Hematopoietic multipotent progenitor cell (in vitro differentiated cells): ENCODE results near the gene GMDS. TPM values are rescaled to one million over a fixed set of nuclear protein-coding genes. Genes with fewer than 3 reads are reported as not detected.

Experiments used
- DNase-seq, 3 donors: peaks; one replicate each; pipeline ENCODE4 v3.0.0-alpha.2; 2011 to 2015; ENCODE audit warnings: low read depth in 2 of 3, low spot score in 2 of 3
- total RNA-seq: library from RNA; depleted of rRNA; stranded (reverse); fragments of >200 nt; gene quantifications from one replicate; pipeline ENCODE4 v1.2.3, GENCODE V29; 2012

Gene GMDS
- total RNA-seq, 1 donor: 12.7 TPM

DNA sequence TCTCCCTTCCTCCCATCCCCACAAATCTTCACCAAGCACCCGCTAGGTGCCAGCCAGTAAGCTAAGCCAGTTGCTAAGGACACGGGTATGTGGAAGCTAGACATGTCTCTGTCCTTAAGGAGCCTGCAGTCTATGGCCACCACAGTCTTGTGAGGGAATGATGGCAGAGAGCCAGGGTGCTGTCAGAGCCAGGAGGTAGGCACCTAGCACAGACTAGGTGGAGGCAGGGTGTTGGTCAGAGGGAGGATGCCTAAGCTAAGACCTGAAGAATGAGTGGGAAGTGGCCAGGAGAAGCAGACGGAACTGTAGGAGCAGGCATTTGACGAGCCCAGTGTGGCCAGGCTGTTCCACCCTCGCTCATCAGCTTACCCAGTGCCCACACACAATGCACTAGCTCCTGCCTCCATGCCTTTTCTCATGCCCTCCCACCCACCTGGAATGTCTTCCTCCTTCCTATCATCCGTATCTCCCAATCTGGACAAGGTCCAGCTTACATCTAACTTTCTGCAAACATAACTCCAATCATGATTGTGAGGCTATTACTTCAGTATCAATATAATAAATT, 510.1 kb downstream of the GMDS start:
- DNase-seq: no peak

DNA sequence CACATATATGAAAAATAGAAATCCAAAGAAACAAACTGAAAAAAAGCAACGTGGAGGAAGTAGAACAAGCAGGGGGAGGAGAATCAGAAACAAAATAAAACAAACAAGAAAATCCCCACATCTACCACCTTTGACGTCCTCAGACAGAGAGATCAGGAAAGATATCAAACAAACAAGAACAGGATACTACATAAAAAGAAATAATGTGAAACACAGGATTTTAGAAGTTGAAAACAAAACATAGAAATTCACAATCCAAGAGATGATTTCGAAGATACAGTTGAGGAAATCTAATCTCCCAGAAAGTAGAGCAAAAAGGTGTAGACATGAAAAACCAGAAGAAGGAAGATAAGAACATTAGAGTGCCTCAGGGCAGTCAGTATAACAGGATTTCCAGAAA, 514.5 kb downstream of the GMDS start:
- DNase-seq: no peak

GRCh38 chr6:1729750-1730140, 515.7 kb downstream of the GMDS start:
- DNase-seq: no peak

DNA sequence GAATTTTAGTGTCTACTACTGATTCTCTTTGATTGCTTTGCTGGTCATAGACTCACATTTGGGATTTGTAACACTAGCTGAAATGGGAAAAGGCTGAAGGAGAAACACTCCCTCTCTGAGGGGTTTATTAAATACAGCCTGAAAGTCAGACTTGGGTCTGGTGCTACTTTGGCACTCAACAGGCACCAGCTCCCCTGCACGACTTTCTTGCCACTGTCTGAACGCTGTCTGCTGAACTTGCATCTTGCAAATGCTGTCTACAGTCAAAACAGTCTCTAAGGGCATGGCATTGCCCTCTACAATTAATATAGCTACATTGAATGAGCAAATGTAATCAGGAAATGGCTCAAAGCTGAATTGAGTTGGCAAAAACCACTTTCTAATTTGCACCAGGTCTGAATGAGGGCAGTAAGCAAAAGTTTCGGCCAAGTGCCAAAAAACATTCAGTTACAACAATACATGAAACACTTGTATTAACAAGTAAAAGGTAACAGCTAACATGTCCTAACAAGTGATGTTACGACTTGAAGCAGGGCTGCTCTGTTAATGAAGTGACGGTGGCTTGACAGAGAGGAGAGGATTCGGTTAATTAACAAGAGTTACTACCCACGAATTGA, 516.2 kb downstream of the GMDS start:
- DNase-seq: no peak

GRCh38 chr6:1726341-1726768, 519.0 kb downstream of the GMDS start:
- DNase-seq: no peak

DNA sequence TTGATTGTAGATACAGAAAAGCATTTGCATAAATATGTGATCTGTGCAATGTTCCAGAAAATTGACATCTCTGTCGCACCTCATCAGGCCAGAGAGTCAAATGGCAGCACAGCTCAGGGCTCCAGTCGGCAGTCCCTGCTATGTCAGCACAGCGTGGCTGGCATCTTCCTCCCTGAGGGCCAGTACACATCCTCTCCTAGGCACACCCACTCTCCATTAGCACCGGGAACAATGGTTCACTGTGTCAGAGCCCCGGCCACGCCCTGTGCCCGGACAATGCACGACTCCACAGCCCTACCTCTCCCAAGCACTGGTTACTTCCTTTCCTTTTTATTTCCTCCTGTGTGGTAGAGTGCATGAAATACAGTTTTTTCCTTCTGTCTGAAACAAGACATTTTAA, 520.8 kb downstream of the GMDS start:
- DNase-seq: no peak

DNA sequence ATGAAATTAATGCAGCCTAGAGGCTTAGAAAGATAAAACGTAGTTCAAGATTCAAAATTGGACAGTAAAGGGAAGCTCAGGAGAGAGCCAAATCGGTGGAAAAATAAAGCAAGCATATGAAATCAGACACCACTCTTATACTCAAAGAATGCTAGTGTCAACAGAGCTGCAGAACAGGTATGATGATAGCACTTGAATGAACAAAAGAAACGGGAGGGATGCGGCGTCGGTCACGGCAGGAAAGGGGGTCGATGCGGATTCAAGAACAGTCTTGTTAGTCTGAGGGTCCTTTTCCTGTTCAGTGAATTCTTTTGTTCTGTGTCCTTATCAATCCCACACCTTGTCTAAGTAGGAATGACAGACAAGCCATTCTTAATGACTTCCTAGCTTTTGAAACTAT, 521.3 kb downstream of the GMDS start:
- DNase-seq: no peak

GRCh38 chr6:1722801-1723200, 522.6 kb downstream of the GMDS start:
- no peak for DNase-seq

GRCh38 chr6:1720620-1721322, 524.6 kb downstream of the GMDS start:
- no peak for DNase-seq

DNA sequence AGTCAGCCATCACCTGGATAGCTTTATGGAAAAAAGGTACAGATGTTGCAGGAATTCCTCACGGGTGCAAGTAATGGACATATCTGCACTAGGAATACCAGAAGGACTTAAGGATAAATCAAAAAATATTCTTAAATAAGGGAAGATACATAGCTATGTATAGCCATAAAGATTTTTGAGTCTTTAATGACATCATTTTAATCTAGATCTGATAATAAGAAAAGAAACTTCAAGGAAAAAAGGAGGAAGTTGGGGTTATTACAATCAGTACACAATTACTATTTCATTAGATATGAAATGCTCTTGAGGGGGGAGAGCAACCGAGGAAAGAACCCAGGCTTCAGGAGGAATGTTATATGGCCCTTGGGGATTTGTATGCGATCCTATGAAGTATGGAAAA, 525.5 kb downstream of the GMDS start:
- no peak for DNase-seq

- DNase-seq: no peak
These were observed 528.5 kb downstream of the GMDS start for GRCh38 chr6:1716868-1717267.

- no peak for DNase-seq
These were observed 529.0 kb downstream of the GMDS start for GRCh38 chr6:1716396-1716795.

DNA sequence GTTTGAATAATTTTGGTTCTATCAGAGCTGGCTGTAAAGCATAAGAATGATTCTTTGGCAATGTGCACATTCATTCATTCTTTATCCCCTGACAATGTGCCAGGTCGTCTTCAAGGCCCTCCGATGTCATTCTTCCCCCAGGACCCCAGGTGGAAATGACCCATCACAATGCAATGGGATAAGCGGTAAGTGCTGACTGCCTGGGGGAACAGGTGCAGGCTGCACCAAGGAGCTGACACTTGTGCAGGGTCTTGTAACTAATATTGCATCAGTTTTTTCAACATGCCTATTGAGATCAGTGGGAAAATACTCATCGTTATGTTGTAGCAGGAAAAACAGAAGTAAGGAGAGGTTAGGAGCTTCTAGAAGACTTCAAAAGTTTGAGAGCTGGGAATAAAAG, 530.1 kb downstream of the GMDS start:
- DNase-seq: no peak

DNA sequence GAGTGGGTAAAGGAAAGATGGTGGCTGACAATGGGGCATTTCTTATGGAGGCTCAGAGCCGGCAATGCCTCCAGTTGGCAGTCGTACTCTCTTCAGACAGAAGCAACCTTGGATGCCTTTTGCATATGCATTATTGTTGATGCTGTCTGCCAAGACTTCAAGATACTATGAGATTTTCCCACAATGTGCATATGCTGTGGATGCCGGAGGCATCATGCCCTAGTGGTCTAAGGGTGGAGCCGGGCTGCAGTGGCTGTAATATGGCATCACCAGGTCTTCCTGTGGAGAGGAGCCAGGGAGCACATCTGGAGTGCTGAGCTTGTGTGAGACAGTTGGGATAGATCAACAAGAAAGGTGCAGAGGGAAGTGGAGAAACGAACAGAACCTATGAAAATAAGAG, 530.8 kb downstream of the GMDS start:
- DNase-seq: no peak

DNA sequence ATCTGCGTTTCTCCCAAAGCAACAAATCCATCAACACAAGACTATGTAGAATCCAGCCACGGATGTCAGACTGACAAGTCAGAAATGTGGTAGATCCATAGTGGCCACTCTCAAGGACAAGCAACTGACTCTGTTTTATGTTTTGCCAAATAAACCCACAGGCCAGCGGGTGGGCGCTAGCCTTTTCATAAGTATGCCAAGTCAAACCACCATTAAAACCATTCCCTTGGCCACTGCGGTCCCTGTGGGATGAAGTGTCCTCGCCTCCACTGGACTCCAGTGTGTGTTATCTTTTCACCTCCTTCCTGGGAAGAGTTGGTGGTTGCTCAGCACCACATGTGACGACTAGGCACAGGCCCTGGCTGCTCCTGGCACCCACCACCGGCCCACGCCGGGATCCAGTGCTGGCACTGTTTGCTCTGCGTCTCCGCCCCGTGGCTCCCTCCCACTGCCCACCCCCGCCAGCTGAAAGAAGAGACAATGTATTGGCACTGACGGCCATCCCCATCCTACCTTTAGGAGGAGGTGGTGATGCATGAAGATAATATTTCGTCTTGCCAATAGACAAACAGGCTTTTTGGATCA, 532.3 kb downstream of the GMDS start:
- no peak for DNase-seq

GRCh38 chr6:1712451-1712850, 533.0 kb downstream of the GMDS start:
- no peak for DNase-seq

DNA sequence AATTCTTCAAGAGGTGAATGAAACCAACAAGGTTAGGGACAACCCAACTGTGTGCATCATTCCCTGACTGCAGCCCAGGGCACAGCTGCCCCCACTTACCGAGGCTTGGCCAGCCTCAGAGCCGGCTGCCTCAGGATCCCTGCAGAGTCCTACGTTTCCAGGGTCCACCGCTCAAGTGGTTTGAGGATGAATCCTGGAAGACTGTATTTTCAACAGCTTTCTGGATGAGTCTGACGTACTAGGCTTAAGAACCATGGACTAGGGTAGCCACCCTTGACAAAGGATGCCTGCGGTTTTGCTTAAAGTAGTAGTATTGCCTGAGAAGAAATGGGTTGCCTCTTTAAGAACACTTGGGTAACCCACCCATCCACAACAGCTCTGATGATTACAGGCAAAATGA, 534.3 kb downstream of the GMDS start:
- DNase-seq: no peak

GRCh38 chr6:1709234-1709641, 536.2 kb downstream of the GMDS start:
- no peak for DNase-seq

DNA sequence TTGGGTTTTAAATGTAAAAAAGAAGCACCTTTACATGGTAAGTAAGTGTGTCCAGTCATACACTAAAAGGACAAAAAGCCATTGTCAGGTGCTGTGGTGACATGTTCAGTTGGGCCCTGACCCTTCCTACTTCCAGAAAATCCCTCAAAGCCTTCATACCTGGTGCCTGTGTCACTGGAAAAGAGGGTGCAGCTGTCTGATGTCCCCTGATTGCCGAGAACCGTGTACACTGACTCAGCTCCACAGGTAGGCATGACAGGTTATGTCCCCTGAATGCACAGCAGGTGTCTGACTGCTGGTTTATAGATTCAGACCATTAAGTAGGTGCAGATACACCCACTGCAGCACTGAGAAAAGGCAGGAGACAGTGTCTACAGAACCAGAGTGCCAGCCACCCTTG, 536.6 kb downstream of the GMDS start:
- DNase-seq: no peak

DNA sequence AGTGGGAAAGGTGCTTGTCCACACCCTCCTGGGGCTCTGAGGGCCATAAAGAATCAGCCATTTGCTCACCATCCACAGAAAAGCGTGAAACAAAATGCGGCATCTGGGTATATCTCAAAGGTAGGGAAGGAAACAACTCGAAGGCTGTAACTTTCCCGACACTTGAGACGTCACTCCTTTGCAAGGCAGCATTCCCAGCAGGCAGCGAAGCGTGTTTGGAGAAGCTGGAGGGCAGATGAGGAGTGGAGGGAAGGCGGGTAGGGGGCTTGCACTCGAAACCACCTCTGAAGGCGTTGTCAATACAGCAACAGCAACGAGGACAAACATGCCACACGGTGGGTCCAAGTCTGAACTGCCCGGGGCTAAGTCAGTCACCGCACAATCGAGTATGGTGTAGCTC, 537.3 kb downstream of the GMDS start:
- DNase-seq: no peak

DNA sequence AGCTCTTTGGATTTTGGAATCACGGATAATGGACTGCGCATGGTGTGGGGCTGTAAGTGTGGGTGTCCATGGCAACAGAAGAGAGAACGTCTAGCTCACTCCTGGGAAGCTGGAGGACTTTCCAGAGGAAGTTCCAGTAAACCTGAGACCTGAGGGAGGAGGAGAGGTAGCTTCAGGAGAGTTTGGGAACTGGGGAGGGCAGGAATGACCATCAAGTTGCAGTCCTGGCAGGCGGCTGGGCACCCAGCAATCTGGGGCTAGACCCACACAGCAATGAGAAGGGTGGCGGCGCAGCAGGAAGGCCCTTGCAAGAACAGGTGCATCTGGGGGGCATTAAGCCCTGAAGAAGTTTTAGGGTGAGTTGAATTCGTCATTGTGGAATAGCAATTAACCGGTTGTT, 539.8 kb downstream of the GMDS start:
- DNase-seq: no peak

DNA sequence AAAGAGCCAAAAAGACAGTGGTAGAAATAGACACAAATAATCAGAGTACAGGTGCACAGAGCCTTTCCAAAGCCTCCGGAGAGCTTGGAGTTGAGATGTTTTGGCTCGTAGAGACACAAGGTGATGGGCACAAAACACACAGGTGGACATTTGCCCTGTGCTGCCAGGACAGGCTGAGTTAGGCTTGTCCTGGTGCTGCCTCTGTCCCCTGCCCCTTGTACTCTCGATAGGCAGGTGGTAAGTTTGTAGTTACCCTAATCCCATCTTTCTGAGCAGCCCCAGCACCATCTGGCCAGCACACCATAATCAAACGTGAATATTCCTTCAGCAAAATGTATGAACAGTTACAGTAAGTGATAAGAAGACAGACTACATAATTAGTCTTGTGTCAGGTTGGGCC, 540.2 kb downstream of the GMDS start:
- no peak for DNase-seq
